HG03354 (cell line): ENCODE data around the gene NBR1.
"Not testable (repeated sequence)": the region's sequence is repeated elsewhere in the genome, so short reads cannot be mapped to it uniquely, and the experiment has no call there.

Experiments
- ATAC-seq: cut with Tn5 transposase; IDR thresholded peaks from one replicate; pipeline ENCODE4 v1.9.1; 2021; ENCODE audit warnings: mild to moderate bottlenecking; ENCODE audit not compliant: unreplicated experiment, poor library complexity, severe bottlenecking

NBR1 gene

GRCh38 chr17:43153197-43153835 is 17.7 kb upstream of the NBR1 start:
- not testable (repeated sequence) for ATAC-seq

DNA sequence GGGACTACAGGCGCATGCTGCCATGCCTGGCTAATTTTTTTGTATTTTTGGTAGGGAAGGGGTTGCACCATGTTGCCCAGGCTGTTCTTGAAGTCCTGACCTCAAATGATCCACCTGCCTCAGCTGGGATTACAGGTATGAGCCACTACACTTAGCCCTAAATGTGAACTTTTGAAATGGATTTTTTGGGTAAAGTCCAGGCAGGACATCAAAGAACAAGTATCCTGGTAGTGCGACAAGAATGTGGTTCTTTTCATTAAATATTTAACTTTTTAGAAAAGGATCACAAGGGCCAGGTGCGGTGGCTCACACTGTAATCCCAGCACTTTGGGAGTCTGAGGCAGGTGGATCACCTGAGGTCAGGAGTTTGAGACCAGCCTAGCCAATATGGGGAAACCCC is 15.3 kb upstream of the NBR1 start:
- no peak for ATAC-seq

DNA sequence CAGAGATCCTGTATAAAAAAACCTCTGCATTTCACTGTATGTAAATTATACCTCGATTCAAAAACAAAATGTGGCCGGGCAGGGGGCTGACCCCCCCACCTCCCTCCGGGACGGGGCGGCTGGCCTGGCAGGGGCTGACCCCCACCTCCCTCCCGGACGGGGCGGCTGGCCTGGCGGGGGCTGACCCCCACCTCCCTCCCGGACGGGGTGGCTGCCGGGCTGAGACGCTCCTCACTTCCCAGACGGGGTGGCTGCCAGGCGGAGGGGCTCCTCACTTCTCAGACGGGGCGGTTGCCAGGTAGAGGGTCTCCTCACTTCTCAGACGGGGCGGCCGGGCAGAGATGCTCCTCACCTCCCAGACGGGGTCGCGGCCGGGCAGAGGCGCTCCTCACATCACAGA is 11.8 kb upstream of the NBR1 start:
- ATAC-seq: not testable (repeated sequence)

GRCh38 chr17:43159957-43160356 is 11.1 kb upstream of the NBR1 start:
- ATAC-seq: not testable (repeated sequence)

- not testable (repeated sequence) for ATAC-seq
These were observed 5.0 kb upstream of the NBR1 start for GRCh38 chr17:43165971-43166370.

- ATAC-seq: peak; percentile 21
These were observed 1.4 kb upstream of the NBR1 start for GRCh38 chr17:43169561-43170139.

DNA sequence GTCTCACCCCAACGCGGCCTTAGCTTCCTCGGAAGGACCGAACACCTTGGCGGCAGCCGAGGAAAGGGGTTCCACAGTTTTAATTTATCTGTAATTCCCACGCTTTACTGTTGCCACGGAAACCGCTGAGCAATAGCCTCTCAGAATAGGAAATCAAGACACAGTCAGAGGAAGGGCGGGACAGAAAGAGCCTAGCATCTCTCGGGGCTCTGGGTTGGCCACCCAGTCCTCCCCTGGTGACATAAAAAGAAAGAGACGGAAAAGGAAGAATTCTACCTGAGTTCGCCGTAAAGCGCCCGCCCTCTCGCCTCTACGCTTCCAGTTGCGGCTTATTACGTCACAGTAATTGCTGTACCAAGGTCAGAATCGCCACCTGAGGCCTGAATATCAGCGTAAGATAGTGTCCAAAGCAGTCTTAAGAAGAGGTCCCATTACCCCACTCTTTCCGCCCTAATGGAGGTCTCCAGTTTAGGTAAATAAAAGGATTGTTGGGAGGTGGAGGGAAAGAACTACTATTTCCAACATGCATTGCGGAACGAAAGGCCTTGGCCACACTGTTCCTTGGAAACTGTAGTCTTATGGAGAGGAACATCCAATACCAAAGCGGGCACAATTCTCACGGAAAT is 761 bp upstream of the NBR1 start:
- ATAC-seq: peak; percentile 68

- no peak for ATAC-seq
These were observed 823 bp downstream of the NBR1 start for GRCh38 chr17:43171586-43172487.

- ATAC-seq: no peak
These were observed 4.5 kb downstream of the NBR1 start for GRCh38 chr17:43175213-43176118.

GRCh38 chr17:43176119-43176570 is 5.1 kb downstream of the NBR1 start:
- ATAC-seq: no peak

GRCh38 chr17:43183921-43184320 is 12.9 kb downstream of the NBR1 start:
- no peak for ATAC-seq

GRCh38 chr17:43186656-43187055 is 15.6 kb downstream of the NBR1 start:
- ATAC-seq: not testable (repeated sequence)

DNA sequence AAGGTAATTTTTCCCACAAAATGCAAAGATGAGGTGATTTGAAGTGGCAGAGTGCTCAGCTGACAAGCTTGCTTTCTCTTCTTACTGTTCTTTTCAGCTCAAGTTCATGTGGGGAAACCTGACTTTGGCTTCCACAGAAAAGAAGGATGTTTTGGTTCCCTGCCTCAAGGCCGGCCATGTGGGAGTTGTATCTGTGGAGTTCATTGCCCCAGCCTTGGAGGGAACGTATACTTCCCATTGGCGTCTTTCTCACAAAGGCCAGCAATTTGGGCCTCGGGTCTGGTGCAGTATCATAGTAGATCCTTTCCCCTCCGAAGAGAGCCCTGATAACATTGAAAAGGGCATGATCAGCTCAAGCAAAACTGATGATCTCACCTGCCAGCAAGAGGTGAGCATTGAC is 22.2 kb downstream of the NBR1 start:
- ATAC-seq: no peak

- no peak for ATAC-seq
These were observed 28.6 kb downstream of the NBR1 start for GRCh38 chr17:43199633-43200032.

DNA sequence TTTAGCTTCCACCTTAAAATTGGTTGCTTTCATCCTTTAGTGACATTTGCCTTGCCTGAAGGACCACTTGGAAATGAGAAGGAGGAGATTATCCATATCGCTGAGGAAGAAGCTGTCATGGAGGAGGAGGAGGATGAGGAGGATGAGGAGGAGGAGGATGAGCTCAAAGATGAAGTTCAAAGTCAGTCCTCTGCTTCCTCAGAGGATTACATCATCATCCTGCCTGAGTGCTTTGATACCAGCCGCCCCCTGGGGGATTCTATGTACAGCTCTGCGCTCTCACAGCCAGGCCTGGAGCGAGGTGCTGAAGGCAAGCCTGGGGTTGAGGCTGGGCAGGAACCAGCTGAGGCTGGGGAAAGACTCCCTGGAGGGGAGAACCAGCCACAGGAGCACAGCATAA is 29.1 kb downstream of the NBR1 start:
- no peak for ATAC-seq

- not testable (repeated sequence) for ATAC-seq
These were observed 32.0 kb downstream of the NBR1 start for GRCh38 chr17:43203013-43203412.

GRCh38 chr17:43210576-43210975 is 39.6 kb downstream of the NBR1 start:
- no peak for ATAC-seq

GRCh38 chr17:43211123-43211479 is 40.1 kb downstream of the NBR1 start:
- no peak for ATAC-seq
